DMS53 treated with DMSO at 0.1 percent for 48 hours (cell line): ENCODE data around the gene NDUFAF8.
"Not testable (repeated sequence)": the region's sequence is repeated elsewhere in the genome, so short reads cannot be mapped to it uniquely, and the experiment has no call there.

Experiments used
- DNase-seq: peaks from one replicate; lab custom pipeline; 2025; ENCODE audit not compliant: unreplicated experiment; lab: John Stamatoyannopoulos, UW

NDUFAF8 gene

GRCh38 chr17:81222906-81223761, 16.0 kb upstream of the NDUFAF8 start, which contains the start of gene CEP131:
Gene CEP131, minus strand, starts transcription at chr17:81222965. Its CDS starts 2,909 bp downstream, at chr17:81220056.
- peak; percentile 94 for DNase-seq

- peak; percentile 48 for DNase-seq
Observed at GRCh38 chr17:81223762-81224130, 15.4 kb upstream of the NDUFAF8 start.

- DNase-seq = not testable (repeated sequence)
Observed at GRCh38 chr17:81227630-81228029, 11.5 kb upstream of the NDUFAF8 start.

DNA sequence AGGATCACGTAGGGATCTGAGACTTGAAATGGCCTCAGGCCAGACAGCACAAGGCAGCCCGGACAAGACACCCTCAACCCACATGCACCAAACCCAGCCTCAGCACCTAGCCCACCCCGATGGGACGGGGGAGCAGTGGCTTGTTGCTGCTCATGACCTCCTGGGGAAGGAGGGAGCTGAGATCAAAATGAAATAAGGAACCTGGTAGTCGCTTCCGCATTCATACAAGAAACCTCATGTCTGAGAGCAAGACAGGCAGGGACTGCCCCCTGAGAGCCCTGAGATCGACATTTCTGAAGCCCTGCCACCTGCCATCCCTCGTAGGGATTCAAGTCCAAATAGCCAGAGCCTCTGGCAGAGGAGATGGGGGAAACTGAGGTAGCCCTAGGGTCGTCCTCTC, 10.7 kb upstream of the NDUFAF8 start:
- DNase-seq = no peak

DNA sequence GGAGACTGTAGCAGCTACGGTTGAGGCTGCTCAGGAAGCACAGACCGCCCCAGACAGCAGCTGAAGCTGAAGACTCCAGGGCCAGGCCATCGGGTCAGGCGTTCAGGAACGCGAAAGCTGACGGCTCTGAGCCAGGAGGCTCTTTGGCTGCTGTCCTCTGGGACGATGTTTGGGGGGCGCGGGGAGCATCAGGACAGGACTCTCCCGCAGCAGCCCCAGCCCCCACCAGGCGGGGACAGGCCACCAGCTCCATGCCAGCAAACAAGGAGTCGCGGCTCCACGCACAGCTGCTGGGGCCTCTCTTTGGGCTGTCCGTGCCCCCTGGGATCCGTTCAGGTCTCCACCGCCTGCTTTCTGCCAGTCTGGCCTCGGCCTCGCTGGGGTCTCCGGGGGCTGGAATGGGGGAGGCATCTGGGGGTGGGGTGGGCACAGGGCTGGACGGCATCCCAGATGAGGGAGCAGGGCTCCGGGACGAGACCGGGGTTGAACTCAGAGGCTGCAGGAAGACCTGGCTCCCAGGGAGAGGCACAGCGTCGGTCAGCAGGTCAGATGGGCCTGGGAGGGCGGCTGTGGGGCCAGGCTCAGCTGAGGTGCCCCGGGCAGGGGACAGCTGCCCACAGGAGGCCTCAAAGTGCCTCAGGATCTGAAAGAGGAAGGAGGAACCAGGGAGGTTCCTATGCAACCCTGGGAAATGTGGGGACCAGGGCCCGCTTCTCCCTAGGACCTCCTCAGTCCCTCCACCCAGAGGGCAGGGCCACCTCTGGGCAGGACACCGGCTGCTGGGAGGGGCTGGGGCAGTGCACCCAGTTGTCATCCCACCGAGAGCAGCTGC, 10.1 kb upstream of the NDUFAF8 start:
- DNase-seq = no peak

GRCh38 chr17:81229666-81229920, 9.5 kb upstream of the NDUFAF8 start:
- no peak for DNase-seq

DNA sequence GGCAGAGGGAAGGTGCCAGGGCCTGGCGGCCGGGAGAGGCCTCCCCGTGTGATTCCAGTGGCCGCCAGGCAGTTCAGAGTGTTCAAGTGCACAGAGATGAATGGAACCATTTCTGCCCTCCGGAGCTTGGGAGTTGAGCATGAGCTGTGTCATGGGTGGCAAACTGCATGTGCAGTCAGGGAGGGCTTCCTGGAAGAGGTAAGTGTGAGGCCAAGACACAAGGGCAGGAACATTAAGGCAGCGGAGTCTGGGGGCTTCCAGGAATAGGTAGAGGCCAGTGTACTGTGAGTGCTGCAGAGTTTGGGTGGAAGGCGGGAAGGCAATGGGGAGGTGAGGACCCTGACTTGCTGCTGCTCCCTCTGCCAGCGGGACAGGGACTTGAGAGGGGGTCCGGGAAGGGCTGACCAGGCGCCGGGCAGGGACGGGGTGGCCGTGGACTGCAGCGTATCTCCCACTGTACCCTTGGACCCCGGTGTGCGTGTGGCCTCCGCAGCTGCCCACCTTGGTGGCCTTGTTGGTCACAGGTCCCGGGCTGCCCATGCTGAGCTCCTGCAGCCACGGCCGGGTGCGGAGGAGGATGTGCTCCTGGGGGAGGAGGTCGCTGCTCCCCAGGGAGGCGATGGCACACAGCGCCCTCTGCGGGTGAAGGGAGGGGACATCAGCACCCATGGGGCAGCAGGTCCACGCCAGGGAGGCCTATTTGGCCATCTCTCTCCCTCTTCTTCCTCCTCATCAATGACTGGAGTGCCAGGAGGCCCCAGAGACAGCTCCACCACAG, 8.9 kb upstream of the NDUFAF8 start:
- DNase-seq = no peak

- DNase-seq = no peak
Observed at GRCh38 chr17:81231121-81231645, 7.9 kb upstream of the NDUFAF8 start.

DNA sequence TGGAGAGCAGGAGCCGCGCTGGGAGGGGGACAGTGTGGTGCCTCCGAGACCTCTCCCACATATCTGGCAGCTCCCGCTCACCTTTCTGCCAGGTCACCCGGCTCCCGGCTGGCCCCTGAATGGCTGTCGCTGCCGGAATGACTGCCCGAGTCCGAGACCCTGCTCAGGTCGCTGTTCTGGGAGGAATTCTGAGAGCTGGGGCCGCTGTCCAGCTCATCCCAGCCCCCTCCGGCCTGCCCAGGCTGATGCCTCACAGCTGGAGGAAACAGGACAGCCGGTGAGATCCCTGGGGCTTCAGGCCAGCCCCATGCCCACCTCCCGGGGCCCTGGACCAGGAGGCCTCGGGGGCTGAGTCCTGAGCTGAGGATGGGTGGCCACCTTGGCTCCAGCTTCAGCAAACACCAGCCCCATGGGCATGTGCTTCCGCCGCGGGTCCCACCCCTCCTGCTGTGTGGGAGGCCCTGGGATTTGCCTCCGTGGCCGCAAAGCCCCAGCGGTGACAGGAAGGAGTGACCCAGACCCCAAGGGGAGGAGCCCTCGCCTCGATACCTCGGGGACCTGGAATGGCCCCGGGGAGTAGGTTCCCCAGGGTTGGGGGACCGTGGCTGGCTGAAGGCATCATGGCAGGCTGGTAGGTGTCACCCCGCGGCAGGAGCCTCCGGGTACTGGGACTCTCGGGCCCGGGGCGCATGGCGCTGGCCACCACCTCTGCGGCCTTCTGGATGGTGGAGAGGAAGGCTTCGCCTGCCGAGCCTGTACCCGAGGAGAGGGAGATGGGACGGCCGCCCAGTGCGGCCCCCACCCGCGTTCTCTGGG, 7.1 kb upstream of the NDUFAF8 start:
- DNase-seq = no peak

- no peak for DNase-seq
Observed at GRCh38 chr17:81232616-81233241, 6.4 kb upstream of the NDUFAF8 start.

DNA sequence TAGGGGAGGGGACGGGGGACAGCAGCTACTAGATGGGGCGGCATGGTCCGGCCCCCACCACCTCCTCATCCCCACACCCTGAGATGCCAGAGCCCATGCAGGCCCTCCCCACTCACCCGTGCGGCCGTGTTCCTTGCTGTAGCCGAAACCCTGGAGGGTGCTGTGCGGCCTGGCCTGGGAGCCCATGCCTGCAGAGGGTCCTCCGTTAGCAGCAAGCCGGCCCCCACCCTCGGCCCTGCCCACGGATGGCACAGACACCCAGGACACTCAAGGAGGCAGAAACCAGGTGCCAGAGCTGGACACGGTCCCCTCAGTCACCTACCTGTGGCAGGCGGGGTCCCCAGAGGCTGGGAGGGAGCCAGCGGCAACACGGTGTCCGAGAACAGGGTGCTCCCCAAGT, 5.8 kb upstream of the NDUFAF8 start:
- no peak for DNase-seq

- no peak for DNase-seq
Observed at GRCh38 chr17:81233811-81234505, 5.2 kb upstream of the NDUFAF8 start.

- no peak for DNase-seq
Observed at GRCh38 chr17:81234506-81234855, 4.6 kb upstream of the NDUFAF8 start.

GRCh38 chr17:81234940-81235821, 3.9 kb upstream of the NDUFAF8 start:
- DNase-seq = no peak

DNA sequence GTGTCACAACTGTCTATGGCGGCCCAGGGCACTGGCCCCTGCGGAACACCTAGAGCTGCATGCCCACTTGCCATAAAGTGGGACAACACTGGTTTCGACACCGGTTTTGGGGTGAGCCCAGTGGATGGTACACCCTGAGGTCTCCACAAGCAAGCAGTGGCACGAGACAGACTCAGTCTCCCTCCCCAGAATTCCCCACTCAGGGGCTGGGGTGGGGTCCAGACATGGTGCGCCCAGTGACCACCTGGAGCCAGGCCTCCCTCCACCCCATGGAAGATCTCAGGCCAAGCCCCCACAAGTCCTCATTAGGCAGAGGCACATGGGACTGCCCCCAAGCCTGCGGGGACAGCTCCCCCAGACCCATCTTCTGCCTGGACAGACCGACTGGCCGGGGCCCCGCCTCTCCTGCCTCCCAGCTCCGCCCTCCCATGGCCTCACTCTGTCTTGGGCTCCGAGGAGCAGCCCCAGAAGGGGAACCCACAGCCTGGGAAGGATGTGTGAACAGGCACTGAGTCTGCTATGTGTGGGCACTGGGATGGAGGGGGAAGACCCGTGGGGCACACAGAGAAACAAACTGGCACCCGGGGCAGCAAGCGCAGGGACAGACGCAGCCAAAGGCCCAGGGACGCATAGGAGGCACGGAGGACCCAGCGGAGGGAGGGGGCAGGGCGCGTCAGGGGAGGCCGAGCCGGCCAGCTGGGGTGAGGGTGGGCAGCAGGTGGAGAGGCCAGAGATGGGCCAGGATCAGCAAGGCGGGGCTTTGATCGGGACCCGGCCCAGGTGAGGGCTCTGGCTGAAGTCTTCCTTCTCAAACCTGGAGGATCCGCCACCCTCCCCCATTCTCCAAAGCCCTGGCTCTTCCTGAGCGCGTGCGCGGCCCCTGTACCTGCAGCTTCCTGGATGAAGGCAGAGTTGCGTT, 3.0 kb upstream of the NDUFAF8 start:
- no peak for DNase-seq

DNA sequence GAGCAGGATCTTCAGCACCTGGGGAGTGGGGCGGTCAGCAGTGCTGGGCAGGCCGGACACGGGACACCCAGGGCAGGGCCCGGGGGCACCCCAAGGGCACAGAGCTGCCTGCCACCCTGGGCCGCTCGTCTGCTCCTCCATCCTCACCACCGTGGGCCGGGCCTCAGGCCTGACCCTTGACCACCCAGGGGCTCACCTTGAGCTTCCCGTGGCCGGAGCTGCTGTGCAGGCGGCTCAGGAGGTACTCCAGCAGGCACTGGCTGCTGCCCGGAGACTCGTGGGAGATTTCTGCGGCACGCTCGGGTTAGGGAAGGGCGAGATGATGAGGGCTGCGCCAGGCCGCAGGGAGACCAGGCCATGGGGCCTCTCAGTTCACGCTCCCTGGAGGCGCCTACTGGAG, 2.3 kb upstream of the NDUFAF8 start:
- no peak for DNase-seq
